Fibroblast of mammary gland (primary cell): ENCODE results near the gene VTI1A.

ENCODE experiments used
- DNase-seq: peaks from one replicate; pipeline ENCODE4 v3.0.0-alpha.2; 2010; ENCODE audit warnings: low read depth
- H3K4me3 ChIP-seq: 2 replicates; pipeline ENCODE4 v1.5.1; 2011; ENCODE audit warnings: low read depth, mild to moderate bottlenecking, low read length, moderate library complexity; ENCODE audit not compliant: control insufficient read depth
- CTCF ChIP-seq: conservative IDR thresholded peaks from 2 replicates; pipeline ENCODE4 v1.5.1; 2011; ENCODE audit warnings: low read depth, low read length, inconsistent platforms; ENCODE audit not compliant: control insufficient read depth, insufficient read depth

The VTI1A gene

GRCh38 chr10:112649006-112649821 lies 202.2 kb downstream of the VTI1A start:
- no peak for TF ChIP-seq CTCF
- DNase-seq: no peak

GRCh38 chr10:112649822-112650152 lies 202.8 kb downstream of the VTI1A start:
- no peak overlapping the region for H3K4me3 ChIP-seq
- no peak for DNase-seq
- no peak for TF ChIP-seq CTCF

More at GRCh38 chr10:112649006-112649821, 202.2 kb downstream of the VTI1A start:
- H3K4me3 ChIP-seq: no peak overlapping the region

GRCh38 chr10:112650588-112651030 lies 203.6 kb downstream of the VTI1A start:
- DNase-seq: peak; percentile 49
- no peak for TF ChIP-seq CTCF
- no peak overlapping the region for H3K4me3 ChIP-seq

- DNase-seq: no peak
- no peak overlapping the region for H3K4me3 ChIP-seq
- no peak for TF ChIP-seq CTCF
These were observed 206.2 kb downstream of the VTI1A start for GRCh38 chr10:112653215-112653614.

- DNase-seq: no peak
- no peak overlapping the region for H3K4me3 ChIP-seq
- no peak for TF ChIP-seq CTCF
These were observed 206.8 kb downstream of the VTI1A start for GRCh38 chr10:112653851-112654250.

- no peak for DNase-seq
- TF ChIP-seq CTCF: no peak
- no peak overlapping the region for H3K4me3 ChIP-seq
These were observed 207.8 kb downstream of the VTI1A start for GRCh38 chr10:112654794-112655193.
